GM10248 (cell line): Measurements from ENCODE around the gene OLAH.

ENCODE experiments used
- CTCF ChIA-PET: fragments of 300-600 bp; sonication (Branson Sonifier 250); formaldehyde crosslinking; extraction: SDS; loops from one replicate; lab custom pipeline; 2021; ENCODE audit warnings: antibody characterized with exemption; lab: Yijun Ruan, JAX
- POLR2A ChIA-PET: fragments of 350-650 bp; sonication (Branson Sonifier 250); formaldehyde crosslinking; extraction: SDS; loops from one replicate; lab custom pipeline; 2020; ENCODE audit warnings: antibody characterized with exemption; lab: Yijun Ruan, JAX
- DNase-seq: peaks from one replicate; pipeline ENCODE4 v3.0.0; 2012; ENCODE audit errors: extremely low spot score
- TF ChIP-seq, protein P1 (sequence below): IDR thresholded peaks from 2 replicates; pipeline ENCODE4 v1.5.1; 2012; ENCODE audit warnings: mild to moderate bottlenecking, low read depth; ENCODE audit errors: extremely low read depth, missing control alignments, control extremely low read depth

The OLAH gene

GRCh38 chr10:15091418-15091817 is 47.7 kb downstream of the OLAH start:
- POLR2A ChIA-PET = no interaction called here
- CTCF ChIA-PET = interaction anchor here (1.9 kb wide), 1 partner anchor 15 kb away, joined by 8 read pairs; no protein-coding TSS in a partner anchor
- TF ChIP-seq, protein P1, sequence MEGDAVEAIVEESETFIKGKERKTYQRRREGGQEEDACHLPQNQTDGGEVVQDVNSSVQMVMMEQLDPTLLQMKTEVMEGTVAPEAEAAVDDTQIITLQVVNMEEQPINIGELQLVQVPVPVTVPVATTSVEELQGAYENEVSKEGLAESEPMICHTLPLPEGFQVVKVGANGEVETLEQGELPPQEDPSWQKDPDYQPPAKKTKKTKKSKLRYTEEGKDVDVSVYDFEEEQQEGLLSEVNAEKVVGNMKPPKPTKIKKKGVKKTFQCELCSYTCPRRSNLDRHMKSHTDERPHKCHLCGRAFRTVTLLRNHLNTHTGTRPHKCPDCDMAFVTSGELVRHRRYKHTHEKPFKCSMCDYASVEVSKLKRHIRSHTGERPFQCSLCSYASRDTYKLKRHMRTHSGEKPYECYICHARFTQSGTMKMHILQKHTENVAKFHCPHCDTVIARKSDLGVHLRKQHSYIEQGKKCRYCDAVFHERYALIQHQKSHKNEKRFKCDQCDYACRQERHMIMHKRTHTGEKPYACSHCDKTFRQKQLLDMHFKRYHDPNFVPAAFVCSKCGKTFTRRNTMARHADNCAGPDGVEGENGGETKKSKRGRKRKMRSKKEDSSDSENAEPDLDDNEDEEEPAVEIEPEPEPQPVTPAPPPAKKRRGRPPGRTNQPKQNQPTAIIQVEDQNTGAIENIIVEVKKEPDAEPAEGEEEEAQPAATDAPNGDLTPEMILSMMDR = no peak
- DNase-seq = no peak

DNA sequence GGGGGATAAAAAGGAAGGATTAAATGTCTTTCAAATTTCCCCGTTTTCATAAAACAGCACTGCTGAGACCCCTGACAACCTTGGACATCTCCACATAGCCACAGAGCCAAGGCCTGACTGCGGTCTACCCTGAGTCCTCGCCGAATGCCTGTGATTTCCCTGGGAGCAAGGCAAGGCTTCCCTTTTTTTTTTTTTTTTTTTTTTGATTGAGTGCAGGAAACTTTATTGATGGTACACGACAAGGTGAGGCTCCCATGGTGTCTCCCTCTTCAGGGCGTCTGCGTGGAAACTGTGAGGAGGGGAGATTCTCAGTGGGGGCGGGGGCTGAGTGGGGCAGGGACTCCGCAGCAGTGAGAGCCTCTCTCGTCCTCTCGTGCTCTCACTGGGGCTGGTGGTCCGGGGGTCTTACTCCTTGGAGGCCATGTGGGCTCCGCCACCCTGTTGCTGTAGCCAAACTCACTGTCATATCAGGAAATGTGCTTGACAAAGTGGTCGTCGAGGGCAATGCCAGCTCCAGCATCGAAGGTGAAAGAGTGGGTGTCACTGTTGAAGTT is 49.2 kb downstream of the OLAH start:
- TF ChIP-seq, protein P1 = no peak
- DNase-seq = no peak
- POLR2A ChIA-PET = no interaction called here
- CTCF ChIA-PET = no interaction called here

DNA sequence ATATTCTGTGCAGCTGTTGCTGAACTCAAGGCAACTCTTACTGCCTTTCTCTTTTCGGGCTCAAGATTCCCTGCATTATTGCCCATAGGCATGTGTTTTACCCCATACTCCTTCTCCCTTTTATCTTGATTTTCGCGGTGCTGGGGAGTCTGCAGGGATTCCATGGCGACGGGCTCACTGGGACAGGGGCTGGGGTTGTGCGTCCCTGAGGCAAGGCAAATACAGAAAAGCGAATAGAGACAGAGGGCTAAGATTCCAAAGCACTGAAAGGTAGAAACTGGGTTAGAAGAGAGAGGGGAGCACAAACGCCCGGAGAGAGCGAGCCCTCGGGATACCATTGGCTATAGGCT is 52.9 kb downstream of the OLAH start:
- DNase-seq = no peak
- POLR2A ChIA-PET = no interaction called here
- CTCF ChIA-PET = interaction anchor here (1.3 kb wide), 1 partner anchor 9 kb away, joined by 5 read pairs; no protein-coding TSS in a partner anchor
- TF ChIP-seq, protein P1 = no peak

DNA sequence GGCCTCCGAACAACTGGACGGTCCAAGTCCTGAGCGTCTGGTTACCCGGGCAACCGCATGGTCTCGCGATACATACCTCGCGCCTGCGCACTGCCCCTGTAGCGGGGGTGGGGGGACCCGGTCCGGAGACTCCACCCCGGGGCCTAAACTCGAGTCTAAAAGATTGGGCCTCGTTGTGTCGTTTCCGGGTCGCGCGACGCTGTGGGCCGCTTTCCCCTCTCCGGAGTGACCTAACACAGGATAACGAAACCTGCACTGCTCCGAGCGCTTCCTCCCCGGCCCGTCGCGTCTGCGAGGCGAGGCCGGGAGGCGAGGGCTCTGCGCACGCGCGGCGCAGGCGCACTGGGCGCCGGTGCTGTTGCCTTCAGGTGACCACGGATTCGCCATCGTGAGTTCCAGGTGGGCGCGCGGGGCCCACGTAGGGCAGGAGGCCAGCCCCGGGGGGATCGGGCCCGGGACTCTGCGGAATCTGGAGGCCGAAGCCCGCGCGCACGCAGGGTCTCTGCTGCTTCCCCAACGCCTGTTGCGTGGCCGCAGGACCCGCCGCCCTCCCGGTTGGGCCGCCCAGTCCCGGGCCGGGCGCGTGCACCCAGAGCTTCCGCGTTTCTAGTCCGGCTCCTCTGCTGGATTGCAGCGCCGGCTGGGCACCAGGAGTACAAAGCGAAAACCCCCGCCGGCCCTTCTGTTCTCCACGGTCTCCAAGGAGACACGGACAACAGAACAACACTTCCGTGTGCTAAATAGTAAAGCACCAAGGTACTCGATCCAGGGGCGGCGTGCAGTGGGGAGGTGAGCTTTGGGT is 53.5 kb downstream of the OLAH start, which contains the start of gene RPP38:
TSS of gene RPP38 (plus strand) at position 345 of the 802 bp plus-strand sequence. CDS start 5,960 bp downstream, outside the sequence.
- CTCF ChIA-PET = interaction anchor here (0.9 to 1.0 kb wide), 2 partner anchors 8 to 10 kb away, joined by 5 read pairs; no protein-coding TSS in a partner anchor
- POLR2A ChIA-PET = no interaction called here
- peak; percentile 98 for DNase-seq
- TF ChIP-seq, protein P1 = no peak

- DNase-seq = no peak
- CTCF ChIA-PET = interaction anchor here (1.4 to 1.6 kb wide), 2 partner anchors 9 to 40 kb away, joined by 4 to 5 read pairs; no protein-coding TSS in a partner anchor
- TF ChIP-seq, protein P1 = no peak
- POLR2A ChIA-PET = no interaction called here
These were observed 56.1 kb downstream of the OLAH start for GRCh38 chr10:15099886-15100285.

DNA sequence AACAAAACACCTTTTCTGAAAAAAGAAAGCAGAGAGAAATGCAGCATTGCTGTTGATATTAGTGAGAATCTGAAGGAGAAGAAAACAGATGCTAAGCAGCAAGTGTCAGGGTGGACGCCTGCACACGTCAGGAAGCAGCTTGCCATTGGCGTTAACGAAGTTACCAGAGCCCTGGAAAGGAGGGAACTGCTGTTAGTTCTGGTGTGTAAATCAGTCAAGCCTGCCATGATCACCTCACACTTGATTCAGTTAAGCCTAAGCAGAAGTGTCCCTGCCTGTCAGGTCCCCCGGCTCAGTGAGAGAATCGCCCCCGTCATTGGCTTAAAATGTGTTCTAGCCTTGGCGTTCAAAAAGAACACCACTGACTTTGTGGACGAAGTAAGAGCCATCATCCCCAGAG is 59.8 kb downstream of the OLAH start:
- ChIA-PET POLR2A (no interaction called here), CTCF (interaction anchor here (0.7 to 3.9 kb wide), 5 partner anchors 10 to 604 kb away, joined by 3 to 27 read pairs (median 5); partner anchors contain the start of gene NMT2)
- TF ChIP-seq, protein P1 = no peak

More for the DNA sequence above, 59.8 kb downstream of the OLAH start:
- no peak for DNase-seq
